ENCODE data around the gene DPP7.
"Not testable (repeated sequence)": the region's sequence is repeated elsewhere in the genome, so short reads cannot be mapped to it uniquely, and the experiment has no call there.

DPP7 gene

DNA sequence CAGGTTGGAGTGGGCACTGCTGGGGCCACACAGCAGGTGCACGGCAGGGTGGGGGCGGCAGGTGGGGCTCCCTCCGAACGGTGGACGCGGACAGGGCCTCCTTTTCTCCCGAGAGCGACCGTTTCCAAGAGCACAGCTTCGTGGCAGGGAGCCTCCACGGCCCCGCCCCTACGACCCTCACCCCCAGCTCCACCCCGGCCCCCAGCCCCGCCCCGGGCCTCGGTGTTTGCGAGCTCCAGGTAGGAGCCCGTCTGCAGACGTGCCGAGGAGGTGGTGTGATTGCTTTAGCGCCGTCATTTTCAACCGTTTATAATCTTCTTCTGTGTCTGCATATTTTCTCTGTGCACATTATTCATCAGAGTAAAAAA is 33.2 kb upstream of the DPP7 start:
- no peak for DNase-seq (ENCODE audit: low read depth)

GRCh38 chr9:137147091-137147792 is 32.7 kb upstream of the DPP7 start:
- no peak for DNase-seq (ENCODE audit: low read depth)

DNA sequence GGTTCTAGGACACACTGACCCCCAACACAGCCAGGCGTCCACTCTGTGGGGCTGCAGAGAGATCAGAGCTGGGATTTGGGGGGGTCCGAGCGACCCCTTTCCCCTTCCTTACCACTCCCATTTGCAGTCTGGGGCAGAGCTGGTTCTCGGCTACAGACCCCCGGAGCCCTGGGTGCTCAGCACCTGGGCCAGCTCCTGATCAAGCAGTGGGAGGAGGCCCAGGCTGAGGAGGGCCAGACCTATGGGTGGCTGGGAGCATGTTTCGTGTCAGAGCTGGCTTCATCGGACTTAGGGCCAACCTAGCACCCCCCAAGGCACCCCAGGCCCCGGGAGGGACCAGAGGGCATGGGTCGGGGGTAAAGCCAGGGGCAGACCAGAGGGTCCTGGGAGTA is 32.0 kb upstream of the DPP7 start:
- DNase-seq (ENCODE audit: low read depth), result no peak

DNA sequence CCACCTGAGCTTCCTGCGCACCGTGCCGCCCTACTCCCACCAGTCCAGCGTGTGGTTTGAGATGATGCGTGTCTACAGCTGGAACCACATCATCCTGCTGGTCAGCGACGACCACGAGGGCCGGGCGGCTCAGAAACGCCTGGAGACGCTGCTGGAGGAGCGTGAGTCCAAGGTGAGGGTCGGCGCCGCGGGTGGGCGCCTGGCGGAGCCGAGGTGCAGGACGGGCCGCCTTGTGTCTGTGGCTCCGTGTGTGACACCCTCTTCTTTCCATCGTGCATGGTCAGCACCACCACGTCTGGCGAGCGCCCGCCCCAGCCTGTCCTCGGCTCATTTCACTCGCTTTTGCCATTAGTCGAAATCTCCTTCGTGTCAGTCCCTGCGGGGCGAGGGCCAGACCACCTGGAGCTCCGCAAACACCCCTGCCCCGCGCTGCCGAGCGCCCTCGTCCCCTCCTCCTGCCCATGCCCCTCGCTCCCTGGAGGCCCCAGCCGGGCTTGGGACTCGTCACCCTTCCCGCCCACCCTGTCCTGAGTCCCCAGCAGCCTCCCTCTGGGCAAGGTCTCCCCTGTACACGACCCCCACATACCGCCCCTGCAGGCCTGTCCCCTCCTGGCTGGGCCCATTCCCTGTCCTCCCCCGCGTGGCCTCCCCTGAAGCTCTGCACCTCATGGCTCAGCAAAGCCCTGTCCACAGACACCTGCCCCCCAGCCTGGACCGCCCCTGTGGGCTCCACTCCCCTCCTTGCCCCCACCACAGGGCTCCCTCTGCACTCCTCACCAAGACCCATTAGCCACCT is 31.4 kb upstream of the DPP7 start:
- DNase-seq (ENCODE audit: low read depth), result no peak

DNA sequence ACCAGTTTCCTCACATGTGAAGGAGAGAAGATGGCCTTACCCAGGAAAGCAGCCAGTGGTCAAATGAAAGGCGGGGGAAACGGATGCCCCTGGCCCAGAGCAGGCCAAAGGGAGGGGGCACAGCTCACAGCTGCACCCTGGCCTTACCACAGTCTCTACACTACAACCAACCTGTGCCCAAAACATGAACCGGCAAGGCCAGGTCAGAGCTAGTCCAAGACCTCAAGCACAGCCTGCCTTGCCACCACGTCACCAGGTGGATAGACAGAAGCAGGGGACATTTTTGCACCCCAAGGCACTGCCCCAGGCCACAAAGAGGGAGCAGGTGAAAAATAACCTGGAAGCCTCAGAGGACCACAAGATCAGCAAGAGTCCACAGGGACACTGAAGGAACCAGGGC is 28.9 kb upstream of the DPP7 start:
- no peak for DNase-seq (ENCODE audit: low read depth)

- DNase-seq (ENCODE audit: low read depth), result no peak
These were observed 27.7 kb upstream of the DPP7 start for GRCh38 chr9:137141976-137142936.

- no peak for DNase-seq (ENCODE audit: low read depth)
These were observed 26.7 kb upstream of the DPP7 start for GRCh38 chr9:137141050-137141810.

DNA sequence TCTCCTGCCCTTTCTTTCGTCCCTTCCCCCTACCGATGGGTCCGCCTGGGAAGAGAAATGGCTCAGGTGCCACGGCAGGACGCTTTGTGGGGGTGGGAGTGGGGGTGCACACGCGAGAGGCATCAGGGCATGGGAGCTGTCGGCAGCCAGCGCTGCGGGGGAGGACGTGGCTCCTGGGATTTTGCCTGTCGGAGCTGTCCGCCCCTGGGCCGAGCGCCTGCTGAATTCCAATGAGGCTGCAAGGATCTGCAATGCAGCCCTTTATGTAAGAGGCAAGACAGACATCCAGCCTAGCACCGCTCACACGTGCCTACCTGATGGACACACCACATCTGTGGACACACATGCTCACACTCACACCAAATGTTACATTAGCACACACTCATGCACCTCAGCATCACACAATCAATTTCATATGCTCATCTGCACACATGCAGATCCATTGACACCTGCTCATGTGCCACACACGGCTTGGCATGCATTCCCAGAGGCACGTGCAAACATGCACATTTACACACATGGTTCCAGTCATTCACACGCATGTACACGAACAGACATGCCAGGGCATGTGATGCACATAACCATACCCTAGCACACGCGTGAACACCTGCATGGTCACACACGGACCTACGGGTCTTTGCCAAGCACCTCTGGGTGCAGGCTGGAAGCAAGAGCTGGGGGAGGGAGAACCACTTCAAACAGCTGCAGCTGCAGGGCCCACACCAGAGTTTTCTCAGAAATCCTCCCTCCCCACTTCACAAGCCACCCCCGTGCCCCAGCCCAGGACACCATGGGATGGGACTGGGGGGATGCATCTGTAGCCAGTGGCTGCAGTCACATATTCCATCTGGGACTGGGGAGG is 25.8 kb upstream of the DPP7 start:
- DNase-seq (ENCODE audit: low read depth), result no peak

GRCh38 chr9:137139468-137140150 is 25.1 kb upstream of the DPP7 start:
- DNase-seq (ENCODE audit: low read depth), result no peak

GRCh38 chr9:137138722-137139467 is 24.4 kb upstream of the DPP7 start, which contains the start of gene GRIN1:
Gene GRIN1, plus strand, starts transcription at chr9:137139154. Its CDS starts 333 bp downstream, at chr9:137139487.
- DNase-seq (ENCODE audit: low read depth), result no peak

- no peak for DNase-seq (ENCODE audit: low read depth)
These were observed 23.7 kb upstream of the DPP7 start for GRCh38 chr9:137138058-137138721.

DNA sequence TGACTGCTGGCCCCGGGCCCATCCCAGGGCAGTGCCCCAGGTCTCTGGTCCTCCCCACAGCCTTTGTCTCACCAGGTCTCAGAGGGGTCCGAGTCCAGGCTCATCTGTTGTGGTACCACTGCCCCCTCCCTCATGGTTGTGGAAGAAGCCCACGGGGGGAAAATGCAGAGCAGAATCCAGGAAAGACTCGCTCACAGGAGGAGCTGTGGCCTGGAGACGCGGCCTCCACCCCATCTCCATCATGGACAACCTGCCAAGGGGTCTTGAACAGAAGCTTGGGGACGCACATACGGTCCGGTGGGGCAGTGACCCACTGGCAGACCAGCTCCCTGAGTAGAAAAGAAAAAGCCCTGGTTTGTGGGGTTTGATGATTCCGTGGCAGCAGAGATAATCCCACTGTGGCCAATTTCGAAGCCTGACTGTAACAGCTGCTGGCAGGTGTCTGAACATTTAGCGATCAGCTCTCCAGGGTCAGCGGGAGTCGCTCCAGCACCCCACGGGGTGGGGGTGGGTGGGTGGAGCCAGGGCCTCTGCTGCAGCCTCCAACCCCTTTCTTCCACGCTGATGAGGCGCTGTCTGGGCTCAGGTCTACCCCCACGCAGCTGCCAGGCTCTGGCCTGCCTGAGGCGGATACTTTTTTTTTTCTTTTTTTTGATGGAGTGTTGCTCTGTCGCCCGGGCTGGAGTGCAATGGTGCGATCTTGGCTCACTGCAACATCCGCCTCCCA is 22.5 kb upstream of the DPP7 start:
- DNase-seq (ENCODE audit: low read depth), result no peak

GRCh38 chr9:137136261-137136880 is 21.8 kb upstream of the DPP7 start:
- no peak for DNase-seq (ENCODE audit: low read depth)

DNA sequence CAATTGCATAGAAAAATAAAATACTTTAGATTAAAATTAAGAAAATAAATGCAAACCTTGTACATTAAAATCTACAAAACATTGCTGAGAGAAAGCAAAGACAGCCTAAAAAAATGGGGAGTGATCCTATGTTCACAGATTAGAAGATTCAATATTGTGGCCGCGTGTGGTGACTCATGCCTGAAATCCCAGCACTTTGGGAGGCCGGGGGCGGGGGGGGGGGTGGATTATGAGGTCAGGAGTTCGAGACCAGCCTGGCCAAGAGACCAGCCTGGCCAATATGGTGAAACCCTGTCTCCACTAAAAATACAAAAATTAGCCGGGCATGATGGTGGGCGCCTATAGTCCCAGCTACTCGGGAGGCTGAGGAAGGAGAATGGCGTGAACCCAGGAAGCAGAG is 20.6 kb upstream of the DPP7 start:
- DNase-seq (ENCODE audit: low read depth), result not testable (repeated sequence)

DNA sequence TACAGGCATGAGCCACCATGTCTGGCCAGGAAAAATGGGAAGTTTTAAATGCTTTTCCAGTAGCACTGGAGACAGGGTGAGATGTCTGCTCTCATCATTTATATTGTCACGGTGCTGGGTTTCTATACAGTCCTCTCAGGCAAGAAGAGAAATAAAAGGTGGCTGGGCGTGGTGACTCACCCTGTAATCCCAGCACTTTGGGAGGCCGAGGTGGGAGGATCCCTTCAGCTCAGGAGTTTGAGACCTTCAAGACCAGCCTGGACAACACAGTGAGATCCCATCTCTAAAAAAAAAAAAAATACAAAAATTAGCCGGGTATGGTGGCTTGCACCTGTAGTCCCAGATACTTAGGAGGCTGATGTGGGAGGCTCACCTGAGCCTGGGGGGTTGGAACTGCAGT is 19.7 kb upstream of the DPP7 start:
- DNase-seq (ENCODE audit: low read depth), result no peak

- no peak for DNase-seq (ENCODE audit: low read depth)
These were observed 15.7 kb upstream of the DPP7 start for GRCh38 chr9:137130176-137130755.

GRCh38 chr9:137129456-137130175 is 15.1 kb upstream of the DPP7 start:
- peak; percentile 79 for DNase-seq (ENCODE audit: low read depth)
